IMR-90 (cell line): Measurements from ENCODE around the gene RAPGEF5. TPM values are rescaled to one million over a fixed set of nuclear protein-coding genes. Genes with fewer than 3 reads are reported as not detected.

ENCODE experiments used
- ATAC-seq: fragments of 200-7000 bp; cut with Tn5 transposase; 2 replicates; pipeline ENCODE4 v1.9.1; 2020; ENCODE audit warnings: low read depth, mild to moderate bottlenecking, moderate library complexity
- BruUV-seq: library from RNA; stranded (reverse); fragments of 400-500 nt; replicated peaks from 2 replicates; lab custom pipeline; 2021; lab: Mats Ljungman, UMichigan
- CTCF ChIA-PET: fragments of 300-600 bp; formaldehyde crosslinking; extraction: SDS; loops from one replicate; lab custom pipeline; 2021; ENCODE audit warnings: antibody characterized with exemption; lab: Yijun Ruan, JAX
- POLR2A ChIA-PET: fragments of 300-600 bp; sonication (Branson Sonifier 250); formaldehyde crosslinking; loops from one replicate; lab custom pipeline; 2022; ENCODE audit warnings: antibody characterized with exemption; ENCODE audit not compliant: unreplicated experiment; lab: Charles Lee
- DNase-seq: peaks from one replicate; pipeline ENCODE4 v3.0.0; 2013
- H2AFZ ChIP-seq: replicated peaks from 2 replicates; pipeline ENCODE3; 2013; ENCODE audit warnings: low read length, mild to moderate bottlenecking; ENCODE audit not compliant: poor library complexity
- H2AK5ac ChIP-seq: 2 replicates; pipeline ENCODE4 v1.6.1; 2013; ENCODE audit warnings: low read depth, low read length, inconsistent platforms
- H2AK9ac ChIP-seq: replicated peaks from 2 replicates; pipeline ENCODE3; 2013; ENCODE audit warnings: mild to moderate bottlenecking, low read depth, low read length, moderate library complexity; ENCODE audit not compliant: poor library complexity
- H2BK120ac ChIP-seq: 2 replicates; pipeline ENCODE4 v1.6.1; 2013; ENCODE audit warnings: low read depth, low read length, inconsistent platforms
- H2BK15ac ChIP-seq: 3 replicates; pipeline ENCODE4 v1.6.1; 2013; ENCODE audit warnings: low read depth, low read length, inconsistent platforms
- H2BK20ac ChIP-seq: 2 replicates; pipeline ENCODE4 v1.6.1; 2013; ENCODE audit warnings: low read depth, mild to moderate bottlenecking, inconsistent platforms, low read length, moderate library complexity
- H2BK5ac ChIP-seq: 2 replicates; pipeline ENCODE4 v1.6.1; 2013; ENCODE audit warnings: mild to moderate bottlenecking, low read depth, low read length, inconsistent platforms; ENCODE audit not compliant: poor library complexity, severe bottlenecking
- H3K14ac ChIP-seq: replicated peaks from 2 replicates; pipeline ENCODE4 v1.6.1; 2013; ENCODE audit warnings: low read depth, low read length, inconsistent platforms
- H3K18ac ChIP-seq: 2 replicates; pipeline ENCODE4 v1.6.1; 2013; ENCODE audit warnings: low read depth, low read length, control low read depth
- H3K23ac ChIP-seq: 2 replicates; pipeline ENCODE4 v1.6.1; 2013; ENCODE audit warnings: low read depth, low read length, inconsistent platforms
- H3K27ac ChIP-seq: 2 replicates; pipeline ENCODE4 v1.5.1; 2013; ENCODE audit warnings: mild to moderate bottlenecking, control low read depth, low read length; ENCODE audit not compliant: insufficient read depth
- H3K27me3 ChIP-seq: 2 replicates; pipeline ENCODE4 v1.6.1; 2013; ENCODE audit warnings: low read length; ENCODE audit not compliant: control insufficient read depth, insufficient read depth
- H3K36me3 ChIP-seq: 2 replicates; pipeline ENCODE4 v1.6.1; 2013; ENCODE audit warnings: low read length, mixed read lengths; ENCODE audit not compliant: control insufficient read depth, insufficient read depth
- H3K4ac ChIP-seq: 2 replicates; pipeline ENCODE4 v1.6.1; 2013; ENCODE audit warnings: low read depth, low read length, inconsistent platforms
- H3K4me1 ChIP-seq: 2 replicates; pipeline ENCODE4 v1.6.1; 2013; ENCODE audit warnings: low read length, mixed read lengths; ENCODE audit not compliant: control insufficient read depth, insufficient read depth
- H3K4me2 ChIP-seq: 2 replicates; pipeline ENCODE4 v1.6.1; 2013; ENCODE audit warnings: low read depth, mild to moderate bottlenecking, control low read depth, low read length, moderate library complexity
- H3K4me3 ChIP-seq: 2 replicates; pipeline ENCODE4 v1.5.1; 2013; ENCODE audit warnings: low read depth, mild to moderate bottlenecking, control low read depth, low read length, moderate library complexity; ENCODE audit not compliant: insufficient read depth
- H3K56ac ChIP-seq: 2 replicates; pipeline ENCODE4 v1.6.1; 2013; ENCODE audit warnings: low read length, inconsistent platforms; ENCODE audit not compliant: insufficient read depth; ENCODE audit errors: extremely low read depth
- H3K79me1 ChIP-seq, 2 experiments: 2 replicates each; pipeline ENCODE4 v1.6.1; 2013; ENCODE audit warnings: low read length in 2 of 2, inconsistent platforms in 1 of 2, low read depth in 1 of 2
- H3K9ac ChIP-seq: 2 replicates; pipeline ENCODE4 v1.6.1; 2013; ENCODE audit warnings: low read depth, low read length, control low read depth
- H3K9me1 ChIP-seq: 2 replicates; pipeline ENCODE4 v1.6.1; 2013; ENCODE audit warnings: low read length, inconsistent platforms; ENCODE audit not compliant: insufficient read depth
- H3K9me3 ChIP-seq: 2 replicates; pipeline ENCODE4 v1.6.1; 2013; ENCODE audit warnings: low read length; ENCODE audit not compliant: control insufficient read depth, insufficient read depth
- H4K20me1 ChIP-seq: 2 replicates; pipeline ENCODE4 v1.6.1; 2013; ENCODE audit warnings: low read length, inconsistent platforms; ENCODE audit not compliant: insufficient read depth
- H4K5ac ChIP-seq: 2 replicates; pipeline ENCODE4 v1.6.1; 2013; ENCODE audit warnings: mild to moderate bottlenecking, low read depth, low read length, control low read depth
- H4K8ac ChIP-seq, 2 experiments: 2 replicates each; pipeline ENCODE4 v1.6.1; 2013; ENCODE audit warnings: low read depth in 2 of 2, low read length in 2 of 2, control low read depth in 1 of 2, inconsistent platforms in 1 of 2
- H4K91ac ChIP-seq: 2 replicates; pipeline ENCODE4 v1.6.1; 2013; ENCODE audit warnings: low read depth, low read length, inconsistent platforms; ENCODE audit not compliant: insufficient read depth
- BHLHE40 ChIP-seq: fragments of 150-350 bp; IDR thresholded peaks from 2 replicates; pipeline ENCODE4 v1.6.1; 2016; ENCODE audit warnings: mild to moderate bottlenecking, low read depth, low read length
- CEBPB ChIP-seq: IDR thresholded peaks from 2 replicates; pipeline ENCODE4 v1.6.1; 2012; ENCODE audit warnings: low read depth, low read length, improper control_type of control experiment
- CHD1 ChIP-seq: IDR thresholded peaks from 2 replicates; pipeline ENCODE4 v1.6.1; 2012; ENCODE audit warnings: low read depth, low read length, improper control_type of control experiment
- FOS ChIP-seq: fragments of 150-350 bp; IDR thresholded peaks from 2 replicates; pipeline ENCODE4 v1.6.1; 2016; ENCODE audit warnings: low read depth, low read length
- MAFK ChIP-seq: IDR thresholded peaks from 2 replicates; pipeline ENCODE4 v1.6.1; 2012; ENCODE audit warnings: low read depth, low read length, improper control_type of control experiment
- MAZ ChIP-seq: IDR thresholded peaks from 2 replicates; pipeline ENCODE4 v1.6.1; 2012; ENCODE audit warnings: low read depth, mild to moderate bottlenecking, low read length, improper control_type of control experiment, moderate library complexity, borderline replicate concordance
- POLR2A ChIP-seq: IDR thresholded peaks from 2 replicates; pipeline ENCODE4 v1.6.1; 2012; ENCODE audit warnings: mild to moderate bottlenecking, low read depth, low read length
- RAD21 ChIP-seq: IDR thresholded peaks from 2 replicates; pipeline ENCODE4 v1.6.1; 2012; ENCODE audit warnings: low read length, improper control_type of control experiment
- RCOR1 ChIP-seq: IDR thresholded peaks from 2 replicates; pipeline ENCODE4 v1.6.1; 2012; ENCODE audit warnings: mild to moderate bottlenecking, low read length, improper control_type of control experiment; ENCODE audit not compliant: insufficient replicate concordance
- RFX5 ChIP-seq: IDR thresholded peaks from 2 replicates; pipeline ENCODE4 v1.8.0; 2012; ENCODE audit warnings: low read depth, mild to moderate bottlenecking, low read length, moderate library complexity
- WGBS, 2 experiments: methylation state at CpG; one replicate each; pipeline versions ENCODE4 v1.1.5 to v1.1.7; 2013; ENCODE audit warnings: missing lambda C conversion rate in 2 of 2; ENCODE audit not compliant: insufficient read length in 1 of 2; ENCODE audit errors: extremely low coverage in 2 of 2; 5-methylcytosine and 5-hydroxymethylcytosine counted together
- dilution Hi-C: fragments of 300-500 bp; cut with HindIII; formaldehyde crosslinking; loops from one replicate; pipeline ENCODE4 v1.14.3; 2018; ENCODE audit warnings: low sequenced_read_pairs; ENCODE audit not compliant: unreplicated experiment
- in situ Hi-C: fragments of 300-500 bp; cut with MboI; formaldehyde crosslinking; loops from 3 replicates; pipeline ENCODE4 v1.14.3; 2019; ENCODE audit warnings: low sequenced_read_pairs, inconsistent platforms, mixed read lengths
- intact Hi-C: fragments of 100-400 bp; cut with micrococcal nuclease; formaldehyde crosslinking; loops from 2 replicates; pipeline ENCODE4 v1.10.0; 2022
- polyA plus RNA-seq, 3 experiments: library from polyadenylated mRNA; depleted of rRNA; stranded (reverse); fragments of >200 nt; gene quantifications; 2 replicates each; pipeline ENCODE4 v1.2.3, GENCODE V29; 2012; ENCODE audit warnings: low replicate concordance in 1 of 3
- total RNA-seq: library from RNA; depleted of rRNA; stranded (reverse); fragments of >200 nt; gene quantifications from 2 replicates; pipeline ENCODE4 v1.2.3, GENCODE V29; 2012
- TF ChIP-seq, protein P1 (sequence below): fragments of 150-350 bp; IDR thresholded peaks from 2 replicates; pipeline ENCODE4 v1.6.1; 2017; ENCODE audit warnings: mild to moderate bottlenecking, antibody characterized with exemption, low read length, low read depth
- TF ChIP-seq, protein P2 (sequence below): fragments of 150-350 bp; IDR thresholded peaks from 2 replicates; pipeline ENCODE4 v1.6.1; 2016; ENCODE audit warnings: low read depth, mild to moderate bottlenecking, low read length, moderate library complexity, borderline replicate concordance

The RAPGEF5 gene
- total and polyA plus RNA-seq, 2 of the 4 experiments (the other 2 are of a cell fraction), result 0.05 to 0.18 TPM

DNA sequence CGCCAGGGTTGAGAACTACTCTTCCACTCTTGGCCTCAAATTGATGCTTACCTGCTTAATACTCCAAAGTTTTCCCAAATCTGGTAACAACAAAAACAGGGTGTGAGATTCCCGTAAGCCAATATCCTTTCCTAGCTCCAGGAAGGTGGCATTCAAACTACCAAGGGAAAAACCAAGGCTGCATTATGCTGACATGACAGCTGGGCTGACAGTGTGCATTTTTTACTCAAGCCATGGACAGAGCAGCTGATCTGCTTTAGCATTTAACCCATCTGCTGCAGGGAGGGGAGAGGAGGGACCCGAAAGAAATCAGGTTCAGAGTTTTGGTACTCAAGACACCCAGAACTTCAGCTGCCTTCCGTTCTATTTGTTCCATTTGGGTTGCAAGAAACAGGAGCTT, 49.8 kb upstream of the RAPGEF5 start:
- no peaks in the 10 kb centered on the region for H3K27me3 ChIP-seq
- ChIA-PET POLR2A (no interaction called here), CTCF (no interaction called here)
- no peak for ATAC-seq
- H3K4me2 ChIP-seq, result no peak overlapping the region
- BruUV-seq, result no TSS peak
- H2BK20ac ChIP-seq, result no peak overlapping the region
- H3K4me1 ChIP-seq, result no peaks in the 10 kb centered on the region
- DNase-seq, result no peak
- no peak overlapping the region for H2BK120ac ChIP-seq
- no peaks in the 10 kb centered on the region for H3K79me1 ChIP-seq
- no peak for TF ChIP-seq MAFK
- TF ChIP-seq CEBPB, result no peak
- TF ChIP-seq FOS, result no peak
- TF ChIP-seq, protein P1, sequence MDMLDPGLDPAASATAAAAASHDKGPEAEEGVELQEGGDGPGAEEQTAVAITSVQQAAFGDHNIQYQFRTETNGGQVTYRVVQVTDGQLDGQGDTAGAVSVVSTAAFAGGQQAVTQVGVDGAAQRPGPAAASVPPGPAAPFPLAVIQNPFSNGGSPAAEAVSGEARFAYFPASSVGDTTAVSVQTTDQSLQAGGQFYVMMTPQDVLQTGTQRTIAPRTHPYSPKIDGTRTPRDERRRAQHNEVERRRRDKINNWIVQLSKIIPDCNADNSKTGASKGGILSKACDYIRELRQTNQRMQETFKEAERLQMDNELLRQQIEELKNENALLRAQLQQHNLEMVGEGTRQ, result no peak
- TF ChIP-seq RAD21, result no peak
- no peak for TF ChIP-seq RFX5
- no peak for TF ChIP-seq MAZ
- no peak for TF ChIP-seq BHLHE40
- TF ChIP-seq POLR2A, result no peak
- TF ChIP-seq, protein P2, sequence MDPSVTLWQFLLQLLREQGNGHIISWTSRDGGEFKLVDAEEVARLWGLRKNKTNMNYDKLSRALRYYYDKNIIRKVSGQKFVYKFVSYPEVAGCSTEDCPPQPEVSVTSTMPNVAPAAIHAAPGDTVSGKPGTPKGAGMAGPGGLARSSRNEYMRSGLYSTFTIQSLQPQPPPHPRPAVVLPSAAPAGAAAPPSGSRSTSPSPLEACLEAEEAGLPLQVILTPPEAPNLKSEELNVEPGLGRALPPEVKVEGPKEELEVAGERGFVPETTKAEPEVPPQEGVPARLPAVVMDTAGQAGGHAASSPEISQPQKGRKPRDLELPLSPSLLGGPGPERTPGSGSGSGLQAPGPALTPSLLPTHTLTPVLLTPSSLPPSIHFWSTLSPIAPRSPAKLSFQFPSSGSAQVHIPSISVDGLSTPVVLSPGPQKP, result no peak
- no peak for TF ChIP-seq RCOR1
- TF ChIP-seq CHD1, result no peak
- no peak overlapping the region for H2AFZ ChIP-seq
- no peak overlapping the region for H2AK5ac ChIP-seq
- H4K8ac ChIP-seq, result no peak overlapping the region
- in situ Hi-C loops (no loop called here), dilution Hi-C loops (no loop called here), intact Hi-C loops (no loop called here)
- H3K9me3 ChIP-seq, result no peaks in the 10 kb centered on the region
- no peaks in the 10 kb centered on the region for H3K9me1 ChIP-seq
- H4K5ac ChIP-seq, result no peak overlapping the region
- H3K18ac ChIP-seq, result no peak overlapping the region
- H2AK9ac ChIP-seq, result no peak overlapping the region
- H2BK5ac ChIP-seq, result no peak overlapping the region
- 100% methylated on average over 1 of the region's 4 CpGs; no CpG with 5 or more reads in 1 of the 2 experiments for WGBS, 2 experiments
- H3K23ac ChIP-seq, result no peak overlapping the region
- H4K20me1 ChIP-seq, result no peaks in the 10 kb centered on the region
- H2BK15ac ChIP-seq, result no peak overlapping the region
- H3K14ac ChIP-seq, result no peak overlapping the region
- no peak overlapping the region for H3K9ac ChIP-seq
- H4K91ac ChIP-seq, result no peak overlapping the region
- H3K56ac ChIP-seq, result no peak overlapping the region
- no peak overlapping the region for H3K4ac ChIP-seq
- no peaks in the 10 kb centered on the region for H3K36me3 ChIP-seq
- no peak overlapping the region for H3K4me3 ChIP-seq
- no peak overlapping the region for H3K27ac ChIP-seq
